Rectal smooth muscle tissue (tissue), 1 donor: ENCODE results near the gene KIAA1210.

Source experiments
- H3K27ac ChIP-seq: one replicate; pipeline ENCODE4 v1.7.0; 2013; ENCODE audit warnings: low read depth, low read length, inconsistent platforms
- H3K27me3 ChIP-seq: one replicate; pipeline ENCODE4 v1.7.0; 2013; ENCODE audit warnings: low read length; ENCODE audit not compliant: control insufficient read depth, insufficient read depth
- H3K36me3 ChIP-seq: one replicate; pipeline ENCODE4 v1.7.0; 2013; ENCODE audit warnings: low read length; ENCODE audit not compliant: control insufficient read depth, insufficient read depth
- H3K4me1 ChIP-seq: one replicate; pipeline ENCODE4 v1.7.0; 2013; ENCODE audit warnings: low read length; ENCODE audit not compliant: control insufficient read depth, insufficient read depth
- H3K4me3 ChIP-seq: one replicate; pipeline ENCODE4 v1.7.0; 2013; ENCODE audit warnings: low read length
- H3K9ac ChIP-seq: one replicate; pipeline ENCODE4 v1.7.0; 2013; ENCODE audit warnings: low read length

KIAA1210 gene

DNA sequence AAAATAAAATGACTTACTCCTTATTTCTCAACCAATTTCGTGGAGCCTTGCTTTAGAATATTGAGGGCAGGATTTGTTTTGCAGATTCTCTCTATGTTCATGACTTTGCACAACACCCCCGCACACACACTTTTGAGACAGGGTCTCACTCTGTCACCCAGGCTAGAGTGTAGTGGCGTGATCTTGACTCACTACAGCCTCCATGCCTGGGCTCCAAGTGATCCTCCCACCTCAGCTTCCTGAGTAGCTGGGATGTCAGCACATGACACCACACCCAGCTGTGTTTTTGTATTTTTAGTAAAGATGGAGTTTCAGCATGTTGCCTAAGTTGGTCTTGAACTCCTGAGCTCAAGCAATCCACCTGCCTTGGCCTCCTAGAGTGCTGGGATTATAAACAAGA is 42.8 kb downstream of the KIAA1210 start:
- H3K4me1 ChIP-seq = no peaks in the 10 kb centered on the region
- no peaks in the 10 kb centered on the region for H3K36me3 ChIP-seq
- H3K9ac ChIP-seq = no peak overlapping the region
- no peak overlapping the region for H3K27ac ChIP-seq
- H3K27me3 ChIP-seq = no peaks in the 10 kb centered on the region
- H3K4me3 ChIP-seq = no peak overlapping the region

DNA sequence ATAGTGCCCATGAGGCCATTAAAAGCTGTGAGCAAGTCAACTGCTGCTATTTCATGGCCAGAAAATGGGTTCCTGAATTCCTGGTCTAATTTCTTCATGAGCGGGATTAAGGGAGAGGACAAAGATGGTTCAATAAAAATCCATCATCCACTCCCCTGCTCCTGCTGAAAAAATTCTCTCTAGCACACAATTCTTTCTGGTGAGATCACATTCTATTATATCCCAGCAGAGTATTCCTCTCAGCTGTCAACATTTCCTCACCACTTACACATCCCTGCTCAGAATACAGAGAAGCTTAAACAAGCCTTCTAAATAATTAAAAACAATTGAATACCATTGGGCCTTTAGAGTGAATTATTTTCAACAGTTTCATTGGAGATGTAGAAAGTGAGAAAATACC is 45.3 kb downstream of the KIAA1210 start:
- Histone ChIP-seq H3K4me3 (no peak overlapping the region), H3K36me3 (no peaks in the 10 kb centered on the region), H3K27ac (no peak overlapping the region), H3K27me3 (no peaks in the 10 kb centered on the region), H3K9ac (no peak overlapping the region), H3K4me1 (no peaks in the 10 kb centered on the region)

DNA sequence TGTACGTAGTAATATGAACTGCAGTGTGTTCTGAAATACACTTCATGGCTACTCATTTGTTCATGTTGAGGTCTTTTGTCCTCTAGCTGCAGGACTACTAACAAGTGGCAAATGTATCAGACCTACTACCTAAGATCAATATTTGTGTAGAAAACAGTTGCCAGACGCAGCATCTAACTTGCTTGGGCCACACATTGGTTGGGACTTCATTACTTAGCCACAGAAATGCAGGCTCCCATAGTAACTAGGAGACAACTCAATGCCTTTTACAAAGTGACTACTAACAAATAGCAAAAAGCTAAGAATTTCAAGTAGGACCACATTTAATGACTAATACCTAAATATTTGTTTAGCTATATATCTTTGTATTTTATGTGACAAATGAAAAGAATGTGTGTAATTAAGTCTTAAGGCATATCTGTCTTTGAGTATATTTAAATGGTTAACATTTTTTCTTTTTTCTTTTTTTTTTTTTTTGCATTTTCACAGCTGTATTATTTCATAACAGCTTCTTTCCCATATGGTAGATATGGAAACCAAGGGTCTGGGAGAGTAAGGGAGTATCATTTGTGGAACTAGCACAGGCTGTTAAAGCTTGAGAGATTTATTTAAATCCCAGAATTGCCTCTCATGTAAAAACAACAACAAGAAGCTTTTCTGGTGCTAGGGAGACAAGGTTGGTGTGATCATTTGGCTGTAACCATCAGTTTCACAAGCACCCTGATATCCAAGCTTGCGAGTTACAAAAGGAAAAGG is 52.2 kb downstream of the KIAA1210 start:
- Histone ChIP-seq H3K4me3 (no peak overlapping the region), H3K4me1 (no peaks in the 10 kb centered on the region), H3K27me3 (no peaks in the 10 kb centered on the region), H3K36me3 (no peaks in the 10 kb centered on the region), H3K9ac (no peak overlapping the region), H3K27ac (no peak overlapping the region)

GRCh38 chrX:119073911-119074310 is 53.7 kb downstream of the KIAA1210 start:
- no peak overlapping the region for H3K27ac ChIP-seq
- H3K27me3 ChIP-seq = no peaks in the 10 kb centered on the region
- H3K4me3 ChIP-seq = no peak overlapping the region
- H3K36me3 ChIP-seq = no peaks in the 10 kb centered on the region
- no peaks in the 10 kb centered on the region for H3K4me1 ChIP-seq
- no peak overlapping the region for H3K9ac ChIP-seq

- Histone ChIP-seq H3K4me3 (no peak overlapping the region), H3K4me1 (no peaks in the 10 kb centered on the region), H3K9ac (no peak overlapping the region), H3K27ac (no peak overlapping the region), H3K36me3 (no peaks in the 10 kb centered on the region), H3K27me3 (no peaks in the 10 kb centered on the region)
These were observed 54.3 kb downstream of the KIAA1210 start for GRCh38 chrX:119073200-119073905.

DNA sequence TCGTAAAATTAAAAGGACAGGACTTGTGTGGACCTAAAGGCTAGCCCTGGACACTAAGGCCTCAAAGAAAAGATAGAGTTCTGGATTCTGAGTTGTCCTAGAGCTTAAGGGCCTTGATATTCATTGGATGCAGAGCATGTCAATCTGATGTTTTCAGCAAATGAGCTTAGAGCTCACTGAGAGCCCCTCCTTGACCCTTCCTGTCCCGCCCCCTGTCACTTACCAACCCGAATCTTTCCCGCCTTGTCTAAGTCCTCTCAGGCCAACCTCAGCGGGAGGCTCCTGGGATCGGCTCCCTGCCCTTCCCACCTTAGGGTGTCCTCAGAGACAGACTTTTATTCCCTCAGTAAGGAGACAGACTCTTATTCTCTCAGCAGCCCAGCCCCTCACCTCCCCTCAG is 54.9 kb downstream of the KIAA1210 start, which contains the start of gene CT47C1:
CT47C1 (plus strand) TSS at position 250 of the 400 bp plus-strand sequence. CDS start 233 bp downstream, outside the sequence.
- no peak within 1 kb of the TSS for H3K9ac ChIP-seq
- H3K4me1 ChIP-seq = no peaks in the 10 kb centered on the region
- no peaks in the 10 kb centered on the region for H3K36me3 ChIP-seq
- H3K27ac ChIP-seq = no peak within 1 kb of the TSS
- no peaks in the 10 kb centered on the region for H3K27me3 ChIP-seq
- H3K4me3 ChIP-seq = no peak within 1 kb of the TSS

DNA sequence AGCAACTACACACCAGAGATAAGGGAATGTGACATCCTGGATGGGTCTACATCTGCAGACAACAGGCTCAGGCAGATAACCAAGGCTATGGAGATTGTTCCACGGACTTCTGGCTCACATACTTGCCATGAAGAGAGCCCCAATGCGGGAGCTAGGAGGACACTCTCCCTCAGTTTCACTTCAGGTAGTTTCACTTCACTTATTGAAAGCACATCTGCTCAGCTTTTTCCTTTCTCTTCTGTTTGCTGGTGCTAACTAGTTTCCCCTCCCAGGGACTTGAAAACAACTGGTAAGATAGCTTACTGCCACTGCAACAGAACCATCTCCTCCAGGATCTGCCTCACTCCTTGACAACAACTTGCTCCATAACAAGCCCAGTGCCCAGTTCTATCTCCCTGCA is 56.2 kb downstream of the KIAA1210 start:
- no peaks in the 10 kb centered on the region for H3K36me3 ChIP-seq
- no peaks in the 10 kb centered on the region for H3K27me3 ChIP-seq
- H3K4me1 ChIP-seq = no peaks in the 10 kb centered on the region
- no peak overlapping the region for H3K4me3 ChIP-seq
- H3K9ac ChIP-seq = no peak overlapping the region
- H3K27ac ChIP-seq = no peak overlapping the region

GRCh38 chrX:119069762-119070161 is 57.9 kb downstream of the KIAA1210 start:
- Histone ChIP-seq H3K4me1 (no peaks in the 10 kb centered on the region), H3K27ac (no peak overlapping the region), H3K4me3 (no peak overlapping the region), H3K9ac (no peak overlapping the region), H3K36me3 (no peaks in the 10 kb centered on the region), H3K27me3 (no peaks in the 10 kb centered on the region)

- Histone ChIP-seq H3K27me3 (no peaks in the 10 kb centered on the region), H3K27ac (no peak overlapping the region), H3K36me3 (no peaks in the 10 kb centered on the region), H3K4me1 (no peaks in the 10 kb centered on the region), H3K9ac (no peak overlapping the region), H3K4me3 (no peak overlapping the region)
These were observed 58.5 kb downstream of the KIAA1210 start for GRCh38 chrX:119069128-119069527.

DNA sequence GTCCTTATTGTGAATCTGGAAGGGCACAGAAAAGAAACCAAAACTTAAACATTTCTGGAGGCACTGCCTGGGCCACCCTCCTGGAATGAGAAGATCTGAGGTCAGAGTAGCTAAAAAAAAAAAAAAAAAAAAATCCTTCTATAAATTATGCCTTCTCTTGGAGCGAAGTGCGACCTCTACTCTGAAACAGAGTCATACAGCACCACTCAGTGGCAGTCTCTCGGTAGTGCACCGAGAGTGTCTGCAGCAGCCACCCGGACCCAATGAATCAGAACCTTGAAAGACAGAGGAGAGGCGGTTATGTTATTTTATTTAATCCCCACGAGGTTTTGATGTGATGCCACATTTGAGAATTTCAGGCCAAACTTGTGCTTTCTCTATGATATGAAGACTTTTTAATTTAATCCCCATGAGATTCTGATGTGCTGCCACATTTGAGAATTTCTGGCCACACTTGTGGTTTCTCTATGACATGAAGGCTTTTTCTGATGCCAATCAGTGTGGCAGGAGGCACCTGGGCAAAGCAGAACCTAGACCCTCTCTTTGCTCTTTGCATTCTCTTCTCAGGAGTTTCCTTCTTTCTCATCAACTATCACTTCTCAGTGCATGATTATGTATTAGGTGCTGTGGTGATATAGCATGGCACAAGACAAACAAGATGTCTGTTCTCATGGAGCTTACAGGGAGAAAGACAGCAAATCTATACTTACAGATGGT is 60.4 kb downstream of the KIAA1210 start:
- Histone ChIP-seq H3K4me3 (no peak overlapping the region), H3K9ac (no peak overlapping the region), H3K4me1 (no peaks in the 10 kb centered on the region), H3K36me3 (no peaks in the 10 kb centered on the region), H3K27me3 (no peaks in the 10 kb centered on the region), H3K27ac (no peak overlapping the region)

GRCh38 chrX:119063428-119063827 is 64.2 kb downstream of the KIAA1210 start:
- no peaks in the 10 kb centered on the region for H3K4me1 ChIP-seq
- H3K4me3 ChIP-seq = no peak overlapping the region
- H3K36me3 ChIP-seq = no peaks in the 10 kb centered on the region

DNA sequence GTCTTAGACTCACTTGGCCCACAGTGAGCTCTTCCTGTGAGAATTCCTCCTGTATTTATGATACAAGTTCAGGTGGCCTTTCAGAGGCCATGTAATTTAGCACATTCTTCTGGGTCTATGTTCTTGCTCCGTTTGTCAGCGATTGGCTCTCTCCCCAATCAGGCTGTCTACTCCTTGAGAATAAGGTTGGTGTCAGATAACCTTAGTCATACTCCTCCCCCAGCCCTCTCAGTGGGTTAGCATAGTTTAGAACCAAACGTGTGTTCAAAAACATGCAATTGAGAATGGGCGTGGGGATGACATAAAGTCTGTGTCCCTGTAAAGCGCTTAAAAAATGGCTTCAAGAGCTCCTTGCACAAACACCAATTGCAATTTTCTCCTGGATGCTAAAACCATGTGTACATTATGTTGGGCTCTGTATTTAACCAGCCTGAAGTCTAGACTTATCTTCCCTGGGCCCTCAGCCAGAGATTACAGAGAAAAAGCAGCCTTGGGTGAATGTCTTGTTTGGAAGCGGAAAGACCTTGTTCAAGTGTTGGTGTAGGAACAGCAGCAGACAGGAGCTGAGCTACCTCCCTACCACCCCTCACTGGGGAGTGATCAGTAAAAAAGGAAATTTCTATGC is 64.8 kb downstream of the KIAA1210 start:
- Histone ChIP-seq H3K36me3 (no peaks in the 10 kb centered on the region), H3K4me3 (no peak overlapping the region), H3K27me3 (no peaks in the 10 kb centered on the region), H3K4me1 (no peaks in the 10 kb centered on the region), H3K9ac (no peak overlapping the region), H3K27ac (no peak overlapping the region)

More at GRCh38 chrX:119063428-119063827, 64.2 kb downstream of the KIAA1210 start:
- Histone ChIP-seq H3K9ac (no peak overlapping the region), H3K27me3 (no peaks in the 10 kb centered on the region), H3K27ac (no peak overlapping the region)
